HuH-7 (cell line): ENCODE results near the gene ZNF598.
A peak's percentile ranks its signal among the peaks of the same experiment; 100 is the strongest.
"Not testable (repeated sequence)": the region's sequence is repeated elsewhere in the genome, so short reads cannot be mapped to it uniquely, and the experiment has no call there.

ENCODE experiments used
- DNase-seq: peaks from one replicate; pipeline ENCODE4 v3.0.0; 2011; ENCODE audit warnings: low spot score

Gene ZNF598

GRCh38 chr16:1975432-1976215 is 34.0 kb downstream of the ZNF598 start:
- no peak for DNase-seq

- DNase-seq, result no peak
These were observed 35.2 kb downstream of the ZNF598 start for GRCh38 chr16:1974157-1975070.

- no peak for DNase-seq
These were observed 36.0 kb downstream of the ZNF598 start for GRCh38 chr16:1973461-1974156.

- DNase-seq, result no peak
These were observed 37.1 kb downstream of the ZNF598 start for GRCh38 chr16:1972490-1972877.

GRCh38 chr16:1971796-1972489 is 37.7 kb downstream of the ZNF598 start, which contains the start of gene TBL3:
Gene TBL3 (plus strand): TSS chr16:1972053. CDS start chr16:1972165, 112 bp downstream.
- DNase-seq, result peak; percentile 97

- DNase-seq, result no peak
These were observed 41.3 kb downstream of the ZNF598 start for GRCh38 chr16:1968146-1968953.

- no peak for DNase-seq
These were observed 43.2 kb downstream of the ZNF598 start, which contains the start of gene RNF151 for GRCh38 chr16:1966460-1966859. Gene RNF151 (plus strand): TSS chr16:1966856. CDS start chr16:1966882, 26 bp downstream.

GRCh38 chr16:1965396-1966001 is 44.1 kb downstream of the ZNF598 start:
- no peak for DNase-seq

- peak; percentile 99 for DNase-seq
These were observed 44.9 kb downstream of the ZNF598 start, which contains the start of gene RPS2 for GRCh38 chr16:1964506-1965395. Gene RPS2 (minus strand): TSS chr16:1964826. CDS start chr16:1964625, 201 bp downstream.

GRCh38 chr16:1963806-1964505 is 45.7 kb downstream of the ZNF598 start:
- no peak for DNase-seq

- not testable (repeated sequence) for DNase-seq
These were observed 47.2 kb downstream of the ZNF598 start for GRCh38 chr16:1962161-1963153.

GRCh38 chr16:1961651-1962067 is 48.0 kb downstream of the ZNF598 start:
- no peak for DNase-seq

GRCh38 chr16:1960665-1961630 is 48.7 kb downstream of the ZNF598 start:
- no peak for DNase-seq

- peak; percentile 86 for DNase-seq
These were observed 50.2 kb downstream of the ZNF598 start, which contains the start of gene NDUFB10 for GRCh38 chr16:1959269-1960039. Gene NDUFB10 (plus strand): TSS chr16:1959538. CDS start chr16:1959625, 87 bp downstream.

GRCh38 chr16:1958715-1959268 is 50.8 kb downstream of the ZNF598 start:
- DNase-seq, result no peak
